Esophagus squamous epithelium (tissue), 4 donors: ENCODE data around the gene RAB5B.

Experiments
- CTCF ChIP-seq, 6 experiments: fragments of 450-650 bp in 4 of 6; fragments of 200-600 bp in 2 of 6; sonication (generic) in 2 of 6; IDR thresholded peaks; one replicate each; pipeline ENCODE4 v1.5.1; 2016 to 2019; ENCODE audit warnings: antibody characterized with exemption in 6 of 6, mild to moderate bottlenecking in 4 of 6, moderate library complexity in 4 of 6
- POLR2A ChIP-seq, 4 donors: fragments of 450-650 bp; IDR thresholded peaks; one replicate each; pipeline ENCODE4 v1.6.1; 2017; ENCODE audit warnings: antibody characterized with exemption in 4 of 4, mild to moderate bottlenecking in 4 of 4, moderate library complexity in 3 of 4

- TF ChIP-seq CTCF (IDR thresholded peaks at IDR 0.05): no peak
- peak in 1 of 4 donors; percentile 51 for TF ChIP-seq POLR2A (IDR thresholded peaks at IDR 0.05)
These were observed 41.9 kb upstream of the RAB5B start for GRCh38 chr12:55931780-55932550.
